ENCODE results near the gene CCSER1.
"Not testable (repeated sequence)": the region's sequence is repeated elsewhere in the genome, so short reads cannot be mapped to it uniquely, and the experiment has no call there.

The CCSER1 gene

GRCh38 chr4:90306810-90307209 is 179.6 kb downstream of the CCSER1 start:
- no peak for DNase-seq

GRCh38 chr4:90317140-90317539 is 189.9 kb downstream of the CCSER1 start:
- DNase-seq, result not testable (repeated sequence)

DNA sequence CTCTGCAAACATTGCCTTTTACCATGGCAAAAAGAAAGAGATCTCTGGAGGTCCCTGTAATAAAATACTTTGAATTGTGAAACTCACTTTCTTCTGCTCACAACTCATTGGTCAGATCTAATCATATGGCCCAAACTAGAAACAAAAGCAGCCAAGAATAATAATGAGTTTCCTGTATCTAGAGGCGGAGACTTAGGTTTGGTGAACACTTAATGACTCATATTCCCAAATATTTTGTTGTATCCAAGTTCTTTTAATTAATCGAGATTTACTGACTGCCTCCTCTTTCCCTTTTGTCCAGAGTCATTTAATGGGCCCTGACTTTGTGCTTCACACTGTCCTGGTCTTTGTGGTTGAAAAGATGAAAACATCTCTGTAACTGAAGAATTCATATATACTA is 190.6 kb downstream of the CCSER1 start:
- DNase-seq, result no peak

GRCh38 chr4:90318193-90318592 is 191.0 kb downstream of the CCSER1 start:
- no peak for DNase-seq

- no peak for DNase-seq
These were observed 201.4 kb downstream of the CCSER1 start for GRCh38 chr4:90328558-90328957.

GRCh38 chr4:90330546-90330945 is 203.4 kb downstream of the CCSER1 start:
- no peak for DNase-seq

GRCh38 chr4:90345549-90346215 is 218.5 kb downstream of the CCSER1 start:
- DNase-seq, result no peak

GRCh38 chr4:90349636-90350035 is 222.4 kb downstream of the CCSER1 start:
- no peak for DNase-seq

DNA sequence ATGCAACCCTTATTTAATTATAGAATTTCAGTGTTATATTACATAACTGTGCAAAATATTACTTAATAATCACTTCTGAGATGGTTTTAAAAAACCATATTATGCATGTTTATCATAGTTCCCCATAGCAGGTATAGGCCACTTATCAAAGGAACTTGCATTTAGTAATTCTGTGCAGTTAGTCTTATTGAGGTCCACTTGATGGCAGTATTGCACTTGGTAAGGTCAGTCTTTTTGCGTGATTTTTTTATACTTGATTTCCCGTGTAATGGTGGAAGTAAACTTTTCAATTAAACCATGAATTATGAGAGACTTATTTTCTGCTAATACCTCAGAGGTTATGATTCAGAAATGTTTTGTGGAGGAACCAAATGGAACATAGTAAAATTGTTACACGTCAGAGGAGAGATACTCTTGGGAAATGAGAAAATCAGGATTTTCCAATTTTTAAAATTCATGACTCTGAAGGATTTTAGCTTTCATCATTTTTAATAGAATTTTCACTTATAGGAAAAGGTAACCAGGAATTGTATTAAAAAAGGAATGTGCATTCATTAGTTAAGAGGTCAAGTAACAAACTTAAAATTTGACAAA is 230.0 kb downstream of the CCSER1 start:
- no peak for DNase-seq

GRCh38 chr4:90375081-90375480 is 247.9 kb downstream of the CCSER1 start:
- no peak for DNase-seq

- no peak for DNase-seq
These were observed 266.0 kb downstream of the CCSER1 start for GRCh38 chr4:90393215-90393614.

DNA sequence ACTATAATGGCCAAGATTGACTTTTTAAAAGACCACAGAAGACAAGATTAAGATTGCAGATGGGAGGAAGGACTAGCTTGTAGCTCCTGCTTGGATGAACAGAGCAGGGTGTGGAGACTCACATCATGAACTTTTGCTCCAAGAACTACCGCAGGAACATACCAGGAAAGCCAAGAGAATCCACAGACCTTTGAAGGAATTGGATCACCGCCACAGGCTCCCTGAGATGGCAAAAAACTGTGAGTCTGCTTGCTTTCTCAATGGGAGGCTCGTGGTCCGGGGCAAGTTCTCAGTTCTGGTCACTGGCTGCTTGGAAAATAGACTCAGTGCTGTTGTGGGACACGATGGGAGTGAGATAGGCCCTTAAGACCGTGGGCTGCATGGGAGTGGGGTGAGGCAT is 276.6 kb downstream of the CCSER1 start:
- no peak for DNase-seq

DNA sequence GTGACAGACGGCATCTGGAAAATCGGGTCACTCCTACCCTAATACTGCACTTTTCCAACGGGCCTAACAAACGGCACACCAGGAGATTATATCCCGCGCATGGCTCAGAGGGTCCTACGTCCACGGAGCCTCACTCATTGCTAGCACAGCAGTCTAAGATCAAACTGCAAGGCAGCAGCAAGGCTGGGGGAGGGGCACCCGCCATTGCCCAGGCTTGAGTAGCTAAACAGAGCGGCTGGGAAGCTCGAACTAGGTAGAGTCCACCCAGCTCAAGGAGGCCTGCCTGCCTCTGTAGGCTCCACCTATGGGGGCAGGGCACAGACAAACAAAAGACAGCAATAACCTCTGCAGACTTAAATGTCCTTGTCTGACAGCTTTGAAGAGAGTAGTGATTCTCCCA is 280.7 kb downstream of the CCSER1 start:
- DNase-seq, result not testable (repeated sequence)

- not testable (repeated sequence) for DNase-seq
These were observed 285.6 kb downstream of the CCSER1 start for GRCh38 chr4:90412786-90413185.

- DNase-seq, result no peak
These were observed 287.9 kb downstream of the CCSER1 start for GRCh38 chr4:90415116-90415515.

- no peak for DNase-seq
These were observed 292.0 kb downstream of the CCSER1 start for GRCh38 chr4:90419124-90419711.

DNA sequence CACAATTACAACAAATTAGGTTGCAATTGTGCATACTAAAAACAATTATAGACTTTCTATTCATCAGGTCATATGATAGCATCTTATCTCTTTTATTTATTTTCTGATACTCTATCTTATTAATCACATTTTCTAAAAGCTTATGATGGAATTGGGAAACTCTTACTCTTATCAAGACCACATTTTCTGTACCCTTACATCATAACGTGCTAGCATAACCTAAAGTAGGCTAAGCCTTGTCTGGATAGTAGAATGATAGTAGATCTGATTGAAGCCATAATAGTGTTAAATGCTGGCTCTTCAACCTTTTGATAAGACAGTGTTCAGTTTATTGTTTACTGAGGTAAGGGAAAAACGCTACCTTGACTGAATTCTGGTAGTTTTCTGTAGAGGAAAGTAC is 294.0 kb downstream of the CCSER1 start:
- DNase-seq, result no peak

DNA sequence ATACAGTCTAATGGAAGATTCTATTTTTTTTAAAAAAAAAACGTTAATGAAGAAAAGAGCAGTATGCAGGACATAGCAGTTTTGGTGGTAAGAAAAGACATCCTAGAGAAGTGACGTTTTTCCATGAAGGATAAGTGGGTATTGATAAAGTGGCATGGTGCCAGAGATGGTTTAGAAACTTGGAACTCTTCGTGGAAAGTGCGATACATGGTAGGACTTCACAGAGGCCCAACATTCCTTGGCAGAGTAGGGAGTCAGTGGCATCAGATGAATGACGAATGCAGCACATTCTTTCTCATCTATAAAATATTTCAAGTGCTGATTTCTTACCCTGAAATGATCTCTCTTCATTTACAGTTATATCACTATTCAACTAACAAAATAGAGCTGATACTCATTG is 298.7 kb downstream of the CCSER1 start:
- DNase-seq, result no peak

DNA sequence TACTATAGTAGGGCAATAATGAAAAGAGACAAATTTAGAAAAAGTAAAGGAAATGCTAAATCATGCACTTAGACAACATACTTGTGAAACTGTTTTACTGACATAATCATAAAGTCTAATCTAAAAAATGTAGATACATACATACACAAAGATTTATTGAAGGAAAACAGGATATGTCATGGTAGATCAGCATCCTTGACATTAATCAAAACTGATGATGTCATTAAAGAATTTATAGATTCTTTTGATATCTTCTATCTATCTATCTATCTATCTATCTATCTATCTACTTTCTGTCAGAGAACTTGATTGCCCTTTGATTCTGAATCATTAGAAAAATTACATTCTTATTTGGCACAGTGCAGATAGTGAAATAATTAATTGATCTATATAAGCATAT is 311.3 kb downstream of the CCSER1 start:
- no peak for DNase-seq

DNA sequence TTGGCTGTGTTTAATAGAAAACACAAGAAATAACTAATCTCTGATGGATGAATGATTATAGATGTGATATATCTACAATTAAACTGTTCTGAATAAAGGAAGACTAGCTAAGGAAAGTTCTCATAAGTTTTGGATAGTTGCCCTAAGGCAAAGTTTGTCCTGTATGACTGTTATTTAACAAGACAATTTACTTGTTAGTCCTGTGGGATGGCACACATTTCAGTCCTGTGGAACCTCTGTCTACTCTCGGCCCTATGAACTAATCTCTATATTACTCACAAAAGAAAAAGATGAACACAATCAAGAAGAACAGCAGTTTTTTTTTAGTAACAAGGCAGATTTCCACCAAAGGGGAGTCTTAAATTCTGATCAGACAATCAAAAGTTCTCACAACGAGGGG is 314.6 kb downstream of the CCSER1 start:
- no peak for DNase-seq

GRCh38 chr4:90442619-90443018 is 315.4 kb downstream of the CCSER1 start:
- DNase-seq, result no peak

DNA sequence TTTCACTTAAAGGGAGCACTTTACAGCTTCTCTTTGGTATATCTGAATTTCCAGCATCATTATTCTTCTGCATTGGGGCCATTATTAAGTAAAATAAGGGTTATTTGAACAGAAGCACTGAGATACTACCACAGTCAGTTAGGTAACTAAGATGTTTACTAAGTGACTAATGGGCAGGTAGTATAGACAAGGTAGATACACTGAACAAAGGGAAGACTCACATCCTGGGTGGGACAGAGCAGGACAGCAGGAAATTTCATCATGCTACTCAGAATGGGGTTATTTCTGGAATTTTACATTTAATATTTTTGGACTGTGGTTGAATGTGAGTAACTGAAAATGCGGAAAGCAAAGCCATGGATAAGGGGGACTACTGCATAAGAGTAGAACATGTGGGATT is 316.0 kb downstream of the CCSER1 start:
- no peak for DNase-seq

DNA sequence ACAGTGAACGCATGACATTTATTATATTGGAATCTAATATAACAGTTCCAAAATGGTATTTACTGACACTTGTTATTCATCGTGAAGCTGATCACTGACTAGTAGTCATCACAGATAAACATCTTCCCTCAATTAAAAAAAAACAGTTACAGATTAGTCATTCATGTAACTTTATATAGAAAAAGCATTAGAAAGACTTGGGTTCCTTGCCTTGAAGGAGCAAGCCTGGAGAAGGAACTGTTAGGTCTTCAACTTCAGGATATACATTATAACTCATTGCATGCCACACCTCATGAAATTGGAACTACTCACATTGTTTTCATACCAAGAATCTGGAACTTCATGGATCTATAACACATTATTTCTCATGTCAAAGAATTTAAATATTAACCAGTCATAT is 317.7 kb downstream of the CCSER1 start:
- DNase-seq, result no peak

DNA sequence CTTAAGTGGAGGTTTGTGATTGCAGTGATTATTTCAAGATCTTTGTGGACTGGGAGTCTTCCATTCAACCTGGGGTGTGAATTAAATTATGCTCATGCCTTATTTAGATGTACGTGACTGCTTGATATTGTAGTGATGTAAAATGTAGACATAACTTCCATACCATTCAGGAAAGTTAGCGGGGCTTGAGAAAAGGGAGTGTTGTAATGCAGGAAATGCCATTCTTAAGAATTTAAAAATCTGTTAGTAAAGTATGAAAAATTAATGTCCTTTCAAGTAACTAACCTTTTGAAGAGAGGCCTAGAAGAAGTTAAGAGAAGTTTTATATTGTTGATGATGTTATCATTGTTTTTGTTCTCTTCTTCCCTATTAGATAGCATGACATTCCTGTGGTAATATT is 318.2 kb downstream of the CCSER1 start:
- DNase-seq, result no peak

DNA sequence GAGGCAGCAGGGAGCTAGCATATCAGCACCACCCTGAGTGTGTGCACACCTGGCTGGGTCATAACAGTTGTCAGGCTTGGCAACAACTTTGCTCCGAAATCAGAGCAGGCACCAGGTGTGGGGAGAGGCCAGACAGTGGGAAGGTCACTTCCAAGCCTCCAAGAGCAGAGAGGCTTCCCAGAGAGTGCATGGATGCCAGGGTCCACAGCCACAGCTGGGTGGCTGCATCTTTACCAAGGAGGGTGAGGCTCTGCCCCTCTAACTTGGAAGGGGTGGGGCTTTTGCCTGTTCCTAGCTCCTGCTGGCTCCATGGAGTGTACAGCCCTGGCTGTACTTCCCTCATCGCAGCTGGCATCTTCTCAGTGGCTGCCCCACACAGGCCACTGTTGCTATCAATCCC is 322.4 kb downstream of the CCSER1 start:
- DNase-seq, result no peak
